SK-N-SH treated with all-trans-retinoic acid at 6 μM for 48 hours (cell line): Measurements from ENCODE around the gene ZGPAT.

ENCODE experiments used
- PPARA ChIP-seq: fragments of 250-450 bp; sonication (Bioruptor Pico); IDR thresholded peaks from 2 replicates; pipeline ENCODE4 v1.5.0; 2020; ENCODE audit warnings: mild to moderate bottlenecking, borderline replicate concordance
- SNAI2 ChIP-seq: fragments of 250-450 bp; sonication (Bioruptor Pico); IDR thresholded peaks from 2 replicates; pipeline ENCODE4 v1.5.0; 2020; ENCODE audit warnings: mild to moderate bottlenecking, moderate library complexity
- TF ChIP-seq, protein P1 (sequence below): fragments of 250-450 bp; sonication (Bioruptor Pico); IDR thresholded peaks from 2 replicates; pipeline ENCODE4 v1.8.0; 2020; ENCODE audit warnings: mild to moderate bottlenecking, moderate library complexity, borderline replicate concordance

GRCh38 chr20:63740627-63741353 lies 33.0 kb downstream of the ZGPAT start:
- TF ChIP-seq SNAI2 (CRISPR knock-in tag), result no peak
- TF ChIP-seq, protein P1, sequence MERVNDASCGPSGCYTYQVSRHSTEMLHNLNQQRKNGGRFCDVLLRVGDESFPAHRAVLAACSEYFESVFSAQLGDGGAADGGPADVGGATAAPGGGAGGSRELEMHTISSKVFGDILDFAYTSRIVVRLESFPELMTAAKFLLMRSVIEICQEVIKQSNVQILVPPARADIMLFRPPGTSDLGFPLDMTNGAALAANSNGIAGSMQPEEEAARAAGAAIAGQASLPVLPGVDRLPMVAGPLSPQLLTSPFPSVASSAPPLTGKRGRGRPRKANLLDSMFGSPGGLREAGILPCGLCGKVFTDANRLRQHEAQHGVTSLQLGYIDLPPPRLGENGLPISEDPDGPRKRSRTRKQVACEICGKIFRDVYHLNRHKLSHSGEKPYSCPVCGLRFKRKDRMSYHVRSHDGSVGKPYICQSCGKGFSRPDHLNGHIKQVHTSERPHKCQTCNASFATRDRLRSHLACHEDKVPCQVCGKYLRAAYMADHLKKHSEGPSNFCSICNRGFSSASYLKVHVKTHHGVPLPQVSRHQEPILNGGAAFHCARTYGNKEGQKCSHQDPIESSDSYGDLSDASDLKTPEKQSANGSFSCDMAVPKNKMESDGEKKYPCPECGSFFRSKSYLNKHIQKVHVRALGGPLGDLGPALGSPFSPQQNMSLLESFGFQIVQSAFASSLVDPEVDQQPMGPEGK (CRISPR knock-in tag), result no peak; the same call in 1 of the 2 replicates
- no peak for TF ChIP-seq PPARA (CRISPR knock-in tag)
